SK-N-SH (cell line): ENCODE measurements around the gene MRPL43. TPM values are rescaled to one million over a fixed set of nuclear protein-coding genes. Genes with fewer than 3 reads are reported as not detected.

Experiments
- CTCF ChIA-PET: fragments of 300-600, 350-600 bp; formaldehyde crosslinking; extraction: SDS; loops from one replicate; lab custom pipeline; 2021; lab: Yijun Ruan, JAX
- POLR2A ChIA-PET: fragments of 350-600 bp; sonication (Branson Sonifier 250); formaldehyde crosslinking; extraction: SDS; loops from one replicate; lab custom pipeline; 2020; ENCODE audit warnings: antibody characterized with exemption, inconsistent platforms; lab: Yijun Ruan, JAX
- DNase-seq: peaks from one replicate; pipeline ENCODE4 v3.0.0; 2012
- H2AFZ ChIP-seq: fragments of 200-600 bp; sonication (generic); 2 replicates; pipeline ENCODE4 v1.8.1; 2016; ENCODE audit warnings: antibody characterized with exemption, mild to moderate bottlenecking, low read depth
- H3F3A ChIP-seq: fragments of 200-600 bp; sonication (generic); replicated peaks from 2 replicates; pipeline ENCODE3; 2016; ENCODE audit warnings: antibody characterized with exemption, mild to moderate bottlenecking; ENCODE audit not compliant: insufficient read depth
- H3K27ac ChIP-seq, 2 experiments: fragments of 200-500 bp in 1 of 2; fragments of 200-600 bp in 1 of 2; sonication (Bioruptor generic) in 1 of 2; sonication (generic), shearing (Covaris generic) in 1 of 2; 2 replicates each; pipeline versions ENCODE4 v1.5.1 to v1.6.1; 2014 to 2016; ENCODE audit warnings: low read depth in 2 of 2, inconsistent platforms in 1 of 2, low read length in 1 of 2, mild to moderate bottlenecking in 1 of 2, mixed read lengths in 1 of 2
- H3K27me3 ChIP-seq: fragments of 200-600 bp; sonication (generic), shearing (Covaris generic); 2 replicates; pipeline ENCODE4 v1.6.1; 2016; ENCODE audit warnings: mixed run types; ENCODE audit not compliant: insufficient read depth
- H3K36me3 ChIP-seq, 2 experiments: fragments of 200-500 bp in 1 of 2; fragments of 200-600 bp in 1 of 2; sonication (Bioruptor generic) in 1 of 2; sonication (generic) in 1 of 2; replicated peaks in 1 of 2; 2 replicates each; pipeline versions ENCODE3 to v1.5.1; 2014 to 2016; ENCODE audit warnings: low read length in 1 of 2, mild to moderate bottlenecking in 1 of 2; ENCODE audit not compliant: insufficient read depth in 2 of 2, control insufficient read depth in 1 of 2
- H3K4me1 ChIP-seq, 2 experiments: fragments of 200-500 bp in 1 of 2; fragments of 200-600 bp in 1 of 2; sonication (Bioruptor generic) in 1 of 2; sonication (generic), shearing (Covaris generic) in 1 of 2; 2 replicates each; pipeline versions ENCODE4 v1.5.1 to v1.6.1; 2014 to 2016; ENCODE audit warnings: low read depth in 1 of 2, low read length in 1 of 2, mixed run types in 1 of 2; ENCODE audit not compliant: insufficient read depth in 2 of 2, control insufficient read depth in 1 of 2
- H3K4me2 ChIP-seq: fragments of 200-600 bp; sonication (generic), shearing (Covaris generic); 2 replicates; pipeline ENCODE4 v1.6.1; 2017; ENCODE audit warnings: mixed run types
- H3K4me3 ChIP-seq, 2 experiments: fragments of 200-500 bp in 1 of 2; fragments of 200-600 bp in 1 of 2; sonication (Bioruptor generic) in 1 of 2; sonication (generic), shearing (Covaris generic) in 1 of 2; 2 replicates each; pipeline versions ENCODE4 v1.5.1 to v1.8.1; 2014 to 2016; ENCODE audit warnings: low read depth in 2 of 2, inconsistent platforms in 1 of 2, low read length in 1 of 2, mild to moderate bottlenecking in 1 of 2, mixed read lengths in 1 of 2, moderate library complexity in 1 of 2
- H3K79me2 ChIP-seq: fragments of 200-600 bp; sonication (generic); 2 replicates; pipeline ENCODE4 v1.8.1; 2017; ENCODE audit warnings: mild to moderate bottlenecking; ENCODE audit not compliant: insufficient read depth
- H3K9ac ChIP-seq: fragments of 200-600 bp; sonication (generic); 2 replicates; pipeline ENCODE4 v1.6.1; 2017; ENCODE audit warnings: mixed run types
- H3K9me2 ChIP-seq: fragments of 200-600 bp; sonication (generic); 2 replicates; pipeline ENCODE4 v1.6.1; 2017; ENCODE audit warnings: mixed run types
- H3K9me3 ChIP-seq: fragments of 200-600 bp; sonication (generic); 2 replicates; pipeline ENCODE4 v1.6.1; 2017; ENCODE audit warnings: mixed run types, mild to moderate bottlenecking, moderate library complexity
- H4K20me1 ChIP-seq: fragments of 200-600 bp; sonication (generic); 2 replicates; pipeline ENCODE4 v1.6.1; 2017; ENCODE audit warnings: mild to moderate bottlenecking, mixed run types; ENCODE audit not compliant: insufficient read depth
- CHD2 ChIP-seq: fragments of 150-350 bp; IDR thresholded peaks from 2 replicates; pipeline ENCODE4 v1.6.1; 2018; ENCODE audit warnings: low read length; ENCODE audit not compliant: partially characterized antibody
- ELF1 ChIP-seq: IDR thresholded peaks from 2 replicates; pipeline ENCODE4 v1.4.0; 2012
- EP300 ChIP-seq, 2 experiments: IDR thresholded peaks; 2 replicates each; pipeline versions ENCODE4 v1.4.0 to v1.6.1; 2012; ENCODE audit warnings: borderline replicate concordance in 1 of 2, low read depth in 1 of 2, low read length in 1 of 2
- EZH2phosphoT487 ChIP-seq: fragments of 200-600 bp; sonication (generic); IDR thresholded peaks from 2 replicates; pipeline ENCODE4 v1.6.1; 2017; ENCODE audit warnings: low read depth, mixed run types, mild to moderate bottlenecking, antibody characterized with exemption, moderate library complexity, borderline replicate concordance
- FOXJ3 ChIP-seq: sonication (generic); formaldehyde crosslinking; IDR thresholded peaks from 2 replicates; pipeline ENCODE4 v1.5.1; 2020; ENCODE audit warnings: mild to moderate bottlenecking, missing genetic modification reagents
- FOXM1 ChIP-seq: IDR thresholded peaks from 2 replicates; pipeline ENCODE4 v1.4.0; 2012; ENCODE audit warnings: low read depth, mild to moderate bottlenecking
- GABPA ChIP-seq: IDR thresholded peaks from 2 replicates; pipeline ENCODE4 v1.4.0; 2012; ENCODE audit warnings: low read depth, mild to moderate bottlenecking
- JUND ChIP-seq: IDR thresholded peaks from 2 replicates; pipeline ENCODE4 v1.4.0; 2012
- MAX ChIP-seq: IDR thresholded peaks from 2 replicates; pipeline ENCODE4 v1.4.0; 2012; ENCODE audit warnings: low read depth
- MXI1 ChIP-seq: IDR thresholded peaks from 2 replicates; pipeline ENCODE4 v1.6.1; 2012; ENCODE audit warnings: mild to moderate bottlenecking, low read depth, low read length, improper control_type of control experiment
- NFIC ChIP-seq: IDR thresholded peaks from 2 replicates; pipeline ENCODE4 v1.4.0; 2012; ENCODE audit warnings: borderline replicate concordance
- PBX3 ChIP-seq: IDR thresholded peaks from 2 replicates; pipeline ENCODE4; 2012
- POLR2AphosphoS5 ChIP-seq: IDR thresholded peaks from 2 replicates; pipeline ENCODE4 v1.6.1; 2012; ENCODE audit warnings: low read depth, low read length
- RAD21 ChIP-seq: IDR thresholded peaks from 2 replicates; pipeline ENCODE4 v1.6.1; 2012; ENCODE audit warnings: mild to moderate bottlenecking, low read length
- RCOR1 ChIP-seq: fragments of 150-350 bp; IDR thresholded peaks from 2 replicates; pipeline ENCODE4 v1.6.1; 2017; ENCODE audit warnings: antibody characterized with exemption, low read length
- SMC3 ChIP-seq: IDR thresholded peaks from 2 replicates; pipeline ENCODE4 v1.6.1; 2012; ENCODE audit warnings: low read depth, low read length, improper control_type of control experiment
- TAF1 ChIP-seq: IDR thresholded peaks from 2 replicates; pipeline ENCODE4 v1.6.1; 2012; ENCODE audit warnings: low read depth, mild to moderate bottlenecking, low read length, moderate library complexity, borderline replicate concordance
- TCF12 ChIP-seq: IDR thresholded peaks from 2 replicates; pipeline ENCODE4 v1.4.0; 2012
- TEAD4 ChIP-seq: IDR thresholded peaks from 2 replicates; pipeline ENCODE4 v1.4.0; 2012; ENCODE audit warnings: mild to moderate bottlenecking, borderline replicate concordance; ENCODE audit not compliant: insufficient read depth
- USF1 ChIP-seq: IDR thresholded peaks from 2 replicates; pipeline ENCODE4 v1.4.0; 2012; ENCODE audit warnings: low read depth, borderline replicate concordance
- YY1 ChIP-seq: IDR thresholded peaks from 2 replicates; pipeline ENCODE4 v1.4.0; 2012; ENCODE audit warnings: low read depth, mild to moderate bottlenecking
- ZBTB33 ChIP-seq: IDR thresholded peaks from 2 replicates; pipeline ENCODE4 v1.4.0; 2012; ENCODE audit warnings: low read depth, borderline replicate concordance
- WGBS: methylation state at CpG from one replicate; pipeline ENCODE4 v1.1.6; 2017; ENCODE audit warnings: low lambda C conversion rate; 5-methylcytosine and 5-hydroxymethylcytosine counted together
- polyA plus RNA-seq, 3 experiments: library from polyadenylated mRNA; depleted of rRNA; stranded (reverse); fragments of >200 nt; gene quantifications; 2 replicates each; pipeline ENCODE4 v1.2.3, GENCODE V29; 2012

Gene MRPL43
- polyA plus RNA-seq, 1 of the 3 experiments (the other 2 are of a cell fraction), result 208 TPM

- Histone ChIP-seq H3K4me3 (no peak overlapping the region), H3K4me1 (no peaks in the 10 kb centered on the region)
- 99% methylated on average over 3 of the region's 3 CpGs for WGBS
These were observed 45.1 kb downstream of the MRPL43 start for GRCh38 chr10:100942229-100942628.

GRCh38 chr10:100939763-100940344 lies 47.4 kb downstream of the MRPL43 start:
- POLR2A ChIA-PET, result no interaction called here
- no peak overlapping the region for H3K27ac ChIP-seq

More at GRCh38 chr10:100942229-100942628, 45.1 kb downstream of the MRPL43 start:
- Histone ChIP-seq H3K9ac (no peak overlapping the region), H4K20me1 (no peaks in the 10 kb centered on the region), H3K9me2 (no peaks in the 10 kb centered on the region), H3K27ac (no peak overlapping the region), H2AFZ (no peak overlapping the region), H3F3A (peaks cover 9% of the 10 kb centered on the region), H3K9me3 (no peaks in the 10 kb centered on the region), H3K36me3 (peaks cover 69 to 77% of the 10 kb centered on the region in 2 experiments), H3K27me3 (no peaks in the 10 kb centered on the region), H3K4me2 (no peak overlapping the region), H3K79me2 (no peaks in the 10 kb centered on the region)
- DNase-seq, result no peak
- no peak for TF ChIP-seq RAD21
- TF ChIP-seq MAX, result no peak
- no peak for TF ChIP-seq TCF12
- no peak for TF ChIP-seq CHD2
- TF ChIP-seq ELF1, result no peak
- TF ChIP-seq PBX3, result no peak
- no peak for TF ChIP-seq YY1
- no peak for TF ChIP-seq EZH2phosphoT487
- no peak for TF ChIP-seq TAF1
- TF ChIP-seq ZBTB33, result no peak
- TF ChIP-seq RCOR1, result no peak
- TF ChIP-seq MXI1, result no peak
- no peak for TF ChIP-seq JUND
- TF ChIP-seq GABPA, result no peak
- ChIA-PET POLR2A (no interaction called here), CTCF (interaction anchor here (1.6 kb wide), 1 partner anchor 72 kb away, joined by 6 read pairs; no protein-coding TSS in a partner anchor)

More at GRCh38 chr10:100939763-100940344, 47.4 kb downstream of the MRPL43 start:
- Histone ChIP-seq H3K27me3 (no peaks in the 10 kb centered on the region), H3K4me3 (no peak overlapping the region), H2AFZ (no peak overlapping the region), H3K4me2 (no peak overlapping the region), H3F3A (peaks cover 5% of the 10 kb centered on the region), H3K79me2 (no peaks in the 10 kb centered on the region; the same call in 1 of the 2 replicates), H3K4me1 (no peaks in the 10 kb centered on the region), H3K9ac (no peak overlapping the region), H3K36me3 (peaks cover 52 to 74% of the 10 kb centered on the region in 2 experiments), H4K20me1 (no peaks in the 10 kb centered on the region), H3K9me2 (no peaks in the 10 kb centered on the region), H3K9me3 (no peaks in the 10 kb centered on the region)
- no peak for DNase-seq
- CTCF ChIA-PET, result interaction anchor here (0.8 to 1.0 kb wide), 2 partner anchors 29 to 1070 kb away, joined by 3 read pairs; no protein-coding TSS in a partner anchor
- TF ChIP-seq MXI1 (no peak), EP300 (IDR thresholded peaks at IDR 0.05; ENCODE audit: borderline replicate concordance in 1 of 2, low read depth in 1 of 2, low read length in 1 of 2) (no peak), NFIC (no peak), FOXJ3 (CRISPR knock-in tag) (no peak), SMC3 (no peak), TEAD4 (no peak), POLR2AphosphoS5 (no peak), EZH2phosphoT487 (no peak), FOXM1 (no peak), USF1 (no peak)
